GM23338 (cell line): ENCODE results near the gene MRPS16. TPM values are rescaled to one million over a fixed set of nuclear protein-coding genes. Genes with fewer than 3 reads are reported as not detected.

Experiments used
- ATAC-seq: fragments of 200-7000 bp; cut with Tn5 transposase; 3 replicates; pipeline ENCODE4 v1.9.1; 2020
- DNase-seq: peaks from one replicate; pipeline ENCODE4 v3.0.0-alpha.2; 2015; ENCODE audit warnings: low spot score
- H2AFZ ChIP-seq: fragments of 200-600 bp; sonication (generic); 2 replicates; pipeline ENCODE4 v1.8.0; 2016; ENCODE audit warnings: antibody characterized with exemption, mild to moderate bottlenecking, moderate library complexity
- H3F3A ChIP-seq: fragments of 200-600 bp; sonication (generic); replicated peaks from 2 replicates; pipeline ENCODE4 v1.8.0; 2017; ENCODE audit warnings: antibody characterized with exemption, mixed run types, low read depth
- H3K27ac ChIP-seq: fragments of 200-600 bp; sonication (generic); 2 replicates; pipeline ENCODE4 v1.6.1; 2016; ENCODE audit warnings: low read depth
- H3K27me3 ChIP-seq: fragments of 200-600 bp; sonication (generic); 2 replicates; pipeline ENCODE4 v1.8.0; 2016; ENCODE audit warnings: mild to moderate bottlenecking, mixed run types, moderate library complexity; ENCODE audit not compliant: insufficient read depth
- H3K36me3 ChIP-seq: fragments of 200-600 bp; sonication (generic); 2 replicates; pipeline ENCODE4 v1.8.0; 2016; ENCODE audit warnings: mild to moderate bottlenecking; ENCODE audit not compliant: insufficient read depth
- H3K4me1 ChIP-seq: fragments of 200-600 bp; sonication (generic); 2 replicates; pipeline ENCODE4 v1.8.0; 2016; ENCODE audit warnings: mild to moderate bottlenecking, moderate library complexity; ENCODE audit not compliant: insufficient read depth
- H3K4me2 ChIP-seq: fragments of 200-600 bp; sonication (generic); 2 replicates; pipeline ENCODE4 v1.7.1; 2017; ENCODE audit warnings: mixed run types
- H3K4me3 ChIP-seq: fragments of 200-600 bp; sonication (generic); 2 replicates; pipeline ENCODE4 v1.6.1; 2016; ENCODE audit warnings: mixed run types
- H3K79me2 ChIP-seq: fragments of 200-600 bp; sonication (generic); replicated peaks from 2 replicates; pipeline ENCODE4 v1.8.0; 2017; ENCODE audit warnings: mild to moderate bottlenecking; ENCODE audit not compliant: insufficient read depth
- H3K9me2 ChIP-seq: fragments of 200-600 bp; sonication (generic); 2 replicates; pipeline ENCODE4 v1.8.0; 2017; ENCODE audit not compliant: insufficient read depth
- H4K20me1 ChIP-seq: fragments of 200-600 bp; sonication (generic); replicated peaks from 2 replicates; pipeline ENCODE4 v1.8.0; 2017; ENCODE audit warnings: mild to moderate bottlenecking; ENCODE audit not compliant: insufficient read depth
- H3K27ac Mint-ChIP-seq: 2 replicates; pipeline ENCODE4 v1.8.0; 2020; ENCODE audit warnings: inconsistent platforms, mild to moderate bottlenecking, moderate library complexity, mixed read lengths
- H3K27me3 Mint-ChIP-seq: 3 replicates; pipeline ENCODE4 v1.8.0; 2022; ENCODE audit warnings: low read depth, mild to moderate bottlenecking, moderate library complexity, mixed read lengths, inconsistent platforms; ENCODE audit not compliant: insufficient read depth, poor library complexity
- H3K36me3 Mint-ChIP-seq: 3 replicates; pipeline ENCODE4 v1.8.0; 2021; ENCODE audit warnings: low read depth, mild to moderate bottlenecking, inconsistent platforms, moderate library complexity, mixed read lengths
- H3K4me1 Mint-ChIP-seq: 3 replicates; pipeline ENCODE4 v1.8.0; 2020; ENCODE audit warnings: mild to moderate bottlenecking, inconsistent platforms, mixed read lengths
- H3K4me3 Mint-ChIP-seq: 3 replicates; pipeline ENCODE4 v1.8.0; 2021; ENCODE audit warnings: moderate library complexity, mild to moderate bottlenecking, inconsistent platforms, mixed read lengths
- H3K9me3 Mint-ChIP-seq: 3 replicates; pipeline ENCODE4 v1.8.0; 2020; ENCODE audit warnings: moderate library complexity, mild to moderate bottlenecking, inconsistent platforms, mixed read lengths
- CTCF ChIP-seq, 2 experiments: fragments of 200-600 bp in 1 of 2; sonication (generic) in 1 of 2; conservative IDR thresholded peaks; 2 replicates each; pipeline versions ENCODE4 v1.5.1 to v1.6.1; 2016 to 2017; ENCODE audit warnings: antibody characterized with exemption in 2 of 2, low read depth in 2 of 2, mild to moderate bottlenecking in 2 of 2, moderate library complexity in 1 of 2
- ETS1 ChIP-seq: IDR thresholded peaks from 2 replicates; pipeline ENCODE4 v1.6.1; 2016; ENCODE audit warnings: antibody characterized with exemption
- EZH2 ChIP-seq: fragments of 200-600 bp; sonication (generic); IDR thresholded peaks from one replicate; pipeline ENCODE4 v1.8.0; 2017; ENCODE audit warnings: antibody characterized with exemption, mild to moderate bottlenecking, low read depth; ENCODE audit not compliant: unreplicated experiment
- EZH2phosphoT487 ChIP-seq: fragments of 200-600 bp; sonication (generic); IDR thresholded peaks from one replicate; pipeline ENCODE4 v1.8.1; 2018; ENCODE audit warnings: antibody characterized with exemption; ENCODE audit not compliant: unreplicated experiment
- JUNB ChIP-seq: IDR thresholded peaks from one replicate; pipeline ENCODE4 v1.6.1; 2016; ENCODE audit warnings: antibody characterized with exemption; ENCODE audit not compliant: unreplicated experiment
- NANOG ChIP-seq: IDR thresholded peaks from 2 replicates; pipeline ENCODE4 v1.6.1; 2016; ENCODE audit warnings: antibody characterized with exemption, borderline replicate concordance
- POLR2AphosphoS5 ChIP-seq: IDR thresholded peaks from 2 replicates; pipeline ENCODE4 v1.6.1; 2016; ENCODE audit warnings: antibody characterized with exemption, low read depth
- STAT1 ChIP-seq: IDR thresholded peaks from one replicate; pipeline ENCODE4 v1.6.1; 2016; ENCODE audit warnings: antibody characterized with exemption; ENCODE audit not compliant: unreplicated experiment
- ZNF331 ChIP-seq: fragments of 250-450 bp; sonication (Bioruptor Pico); IDR thresholded peaks from 2 replicates; pipeline ENCODE4 v1.5.0; 2020; ENCODE audit warnings: low read depth, mild to moderate bottlenecking, moderate library complexity
- ZNF462 ChIP-seq: fragments of 250-450 bp; sonication (Bioruptor Pico); IDR thresholded peaks from 2 replicates; pipeline ENCODE4 v1.5.0; 2020; ENCODE audit warnings: mild to moderate bottlenecking, moderate library complexity
- polyA plus RNA-seq: library from polyadenylated mRNA; unstranded; fragments of >200 nt; fragmentation: Nextera tagmentation; extraction: Ambion mirVana; gene quantifications from 2 replicates; pipeline ENCODE4 v1.2.1, GENCODE V29; 2016
- total RNA-seq: library from RNA; depleted of rRNA; stranded (reverse); fragments of >200 nt; shearing (Covaris generic); gene quantifications from 2 replicates; pipeline ENCODE4 v1.2.3, GENCODE V29; 2014

MRPS16 gene
- total and polyA plus RNA-seq, 2 experiments from 2014 or later, result 83.2 to 173 TPM

- Histone ChIP-seq H4K20me1 (no peaks in the 10 kb centered on the region), H3K4me2 (no peak overlapping the region), H3K36me3 (no peaks in the 10 kb centered on the region), H3K27me3 (no peaks in the 10 kb centered on the region), H3K27ac (no peak overlapping the region), H3K4me3 (no peak overlapping the region), H3K79me2 (no peaks in the 10 kb centered on the region), H3F3A (no peaks in the 10 kb centered on the region), H2AFZ (no peak overlapping the region), H3K4me1 (no peaks in the 10 kb centered on the region), H3K9me2 (no peaks in the 10 kb centered on the region)
- Mint-ChIP-seq H3K4me3 (no peak overlapping the region), H3K9me3 (peaks cover 20% of the 10 kb centered on the region), H3K36me3 (no peaks in the 10 kb centered on the region), H3K27ac (no peak overlapping the region), H3K27me3 (peaks cover 2% of the 10 kb centered on the region), H3K4me1 (no peaks in the 10 kb centered on the region)
- ATAC-seq, result no peak
- no peak for DNase-seq
- TF ChIP-seq EZH2phosphoT487, result no peak
- no peak for TF ChIP-seq JUNB
- no peak for TF ChIP-seq ZNF462
- TF ChIP-seq POLR2AphosphoS5, result no peak
- no peak for TF ChIP-seq ZNF331 (CRISPR knock-in tag)
- TF ChIP-seq CTCF (conservative IDR thresholded peaks at IDR 0.05; ENCODE audit: low read depth in 2 of 2), result no peak
- TF ChIP-seq ETS1, result no peak
- TF ChIP-seq EZH2, result no peak
- TF ChIP-seq STAT1, result no peak
- TF ChIP-seq NANOG, result no peak
Observed at GRCh38 chr10:73287441-73287840, 35.0 kb upstream of the MRPS16 start.
